ENCODE data around the gene SLC9A9.
"Not testable (repeated sequence)": the region's sequence is repeated elsewhere in the genome, so short reads cannot be mapped to it uniquely, and the experiment has no call there.

The SLC9A9 gene

GRCh38 chr3:143433787-143434378 is 414.4 kb downstream of the SLC9A9 start:
- Histone ChIP-seq H3K4me1 (ENCODE audit: control insufficient read depth, insufficient read depth, low read length) (peaks cover 25% of the 10 kb centered on the region), H3K36me3 (ENCODE audit: control insufficient read depth, insufficient read depth, low read length) (no peaks in the 10 kb centered on the region), H3K9ac (ENCODE audit: low read length) (no peak overlapping the region), H3K9me3 (ENCODE audit: control insufficient read depth, low read length) (no peaks in the 10 kb centered on the region), H3K4me3 (ENCODE audit: low read length) (no peak overlapping the region), H3K27me3 (ENCODE audit: control insufficient read depth, insufficient read depth, low read length) (no peaks in the 10 kb centered on the region)

GRCh38 chr3:143431298-143431697 is 417.0 kb downstream of the SLC9A9 start:
- H3K4me1 ChIP-seq (ENCODE audit: control insufficient read depth, insufficient read depth, low read length): peaks cover 25% of the 10 kb centered on the region
- not testable (repeated sequence) for H3K9ac ChIP-seq (ENCODE audit: low read length); H3K27me3 ChIP-seq (ENCODE audit: control insufficient read depth, insufficient read depth, low read length); H3K36me3 ChIP-seq (ENCODE audit: control insufficient read depth, insufficient read depth, low read length); H3K9me3 ChIP-seq (ENCODE audit: control insufficient read depth, low read length); H3K4me3 ChIP-seq (ENCODE audit: low read length)

- Histone ChIP-seq H3K4me3 (ENCODE audit: low read length) (no peak overlapping the region), H3K9ac (ENCODE audit: low read length) (no peak overlapping the region), H3K4me1 (ENCODE audit: control insufficient read depth, insufficient read depth, low read length) (peaks cover 25% of the 10 kb centered on the region)
These were observed 417.7 kb downstream of the SLC9A9 start for GRCh38 chr3:143430568-143430967.

GRCh38 chr3:143429628-143430514 is 418.4 kb downstream of the SLC9A9 start:
- no peak overlapping the region for H3K4me3 ChIP-seq (ENCODE audit: low read length)
- no peaks in the 10 kb centered on the region for H3K27me3 ChIP-seq (ENCODE audit: control insufficient read depth, insufficient read depth, low read length)
- H3K4me1 ChIP-seq (ENCODE audit: control insufficient read depth, insufficient read depth, low read length): peaks cover 25% of the 10 kb centered on the region
- no peaks in the 10 kb centered on the region for H3K36me3 ChIP-seq (ENCODE audit: control insufficient read depth, insufficient read depth, low read length)
- no peaks in the 10 kb centered on the region for H3K9me3 ChIP-seq (ENCODE audit: control insufficient read depth, low read length)
- no peak overlapping the region for H3K9ac ChIP-seq (ENCODE audit: low read length)

More at GRCh38 chr3:143430568-143430967, 417.7 kb downstream of the SLC9A9 start:
- Histone ChIP-seq H3K27me3 (ENCODE audit: control insufficient read depth, insufficient read depth, low read length) (no peaks in the 10 kb centered on the region), H3K9me3 (ENCODE audit: control insufficient read depth, low read length) (no peaks in the 10 kb centered on the region), H3K36me3 (ENCODE audit: control insufficient read depth, insufficient read depth, low read length) (no peaks in the 10 kb centered on the region)

GRCh38 chr3:143428294-143428693 is 420.0 kb downstream of the SLC9A9 start:
- H3K9ac ChIP-seq (ENCODE audit: low read length): no peak overlapping the region
- H3K36me3 ChIP-seq (ENCODE audit: control insufficient read depth, insufficient read depth, low read length): no peaks in the 10 kb centered on the region
- no peaks in the 10 kb centered on the region for H3K27me3 ChIP-seq (ENCODE audit: control insufficient read depth, insufficient read depth, low read length)
- H3K9me3 ChIP-seq (ENCODE audit: control insufficient read depth, low read length): no peaks in the 10 kb centered on the region
- no peak overlapping the region for H3K4me3 ChIP-seq (ENCODE audit: low read length)
- H3K4me1 ChIP-seq (ENCODE audit: control insufficient read depth, insufficient read depth, low read length): peaks cover 25% of the 10 kb centered on the region

- Histone ChIP-seq H3K36me3 (ENCODE audit: control insufficient read depth, insufficient read depth, low read length) (no peaks in the 10 kb centered on the region), H3K9ac (ENCODE audit: low read length) (no peak overlapping the region), H3K4me3 (ENCODE audit: low read length) (no peak overlapping the region), H3K27me3 (ENCODE audit: control insufficient read depth, insufficient read depth, low read length) (no peaks in the 10 kb centered on the region), H3K4me1 (ENCODE audit: control insufficient read depth, insufficient read depth, low read length) (peaks cover 19% of the 10 kb centered on the region), H3K9me3 (ENCODE audit: control insufficient read depth, low read length) (no peaks in the 10 kb centered on the region)
These were observed 420.6 kb downstream of the SLC9A9 start for GRCh38 chr3:143427631-143428030.

GRCh38 chr3:143424874-143425273 is 423.4 kb downstream of the SLC9A9 start:
- no peak overlapping the region for H3K9ac ChIP-seq (ENCODE audit: low read length)
- H3K9me3 ChIP-seq (ENCODE audit: control insufficient read depth, low read length): no peaks in the 10 kb centered on the region
- no peak overlapping the region for H3K4me3 ChIP-seq (ENCODE audit: low read length)
- no peaks in the 10 kb centered on the region for H3K27me3 ChIP-seq (ENCODE audit: control insufficient read depth, insufficient read depth, low read length)
- H3K36me3 ChIP-seq (ENCODE audit: control insufficient read depth, insufficient read depth, low read length): no peaks in the 10 kb centered on the region
- H3K4me1 ChIP-seq (ENCODE audit: control insufficient read depth, insufficient read depth, low read length): peaks cover 7% of the 10 kb centered on the region

- Histone ChIP-seq H3K27me3 (ENCODE audit: control insufficient read depth, insufficient read depth, low read length) (no peaks in the 10 kb centered on the region), H3K9me3 (ENCODE audit: control insufficient read depth, low read length) (no peaks in the 10 kb centered on the region), H3K36me3 (ENCODE audit: control insufficient read depth, insufficient read depth, low read length) (no peaks in the 10 kb centered on the region), H3K9ac (ENCODE audit: low read length) (no peak overlapping the region), H3K4me1 (ENCODE audit: control insufficient read depth, insufficient read depth, low read length) (no peaks in the 10 kb centered on the region), H3K4me3 (ENCODE audit: low read length) (no peak overlapping the region)
These were observed 426.7 kb downstream of the SLC9A9 start for GRCh38 chr3:143421556-143421955.

- H3K36me3 ChIP-seq (ENCODE audit: control insufficient read depth, insufficient read depth, low read length): no peaks in the 10 kb centered on the region
- no peaks in the 10 kb centered on the region for H3K27me3 ChIP-seq (ENCODE audit: control insufficient read depth, insufficient read depth, low read length)
- H3K9ac ChIP-seq (ENCODE audit: low read length): no peak overlapping the region
- no peaks in the 10 kb centered on the region for H3K9me3 ChIP-seq (ENCODE audit: control insufficient read depth, low read length)
- no peaks in the 10 kb centered on the region for H3K4me1 ChIP-seq (ENCODE audit: control insufficient read depth, insufficient read depth, low read length)
- no peak overlapping the region for H3K4me3 ChIP-seq (ENCODE audit: low read length)
These were observed 428.7 kb downstream of the SLC9A9 start for GRCh38 chr3:143419611-143420010.

GRCh38 chr3:143418391-143418790 is 429.9 kb downstream of the SLC9A9 start:
- H3K27me3 ChIP-seq (ENCODE audit: control insufficient read depth, insufficient read depth, low read length): no peaks in the 10 kb centered on the region
- H3K9ac ChIP-seq (ENCODE audit: low read length): no peak overlapping the region
- H3K9me3 ChIP-seq (ENCODE audit: control insufficient read depth, low read length): no peaks in the 10 kb centered on the region
- H3K36me3 ChIP-seq (ENCODE audit: control insufficient read depth, insufficient read depth, low read length): no peaks in the 10 kb centered on the region
- H3K4me3 ChIP-seq (ENCODE audit: low read length): no peak overlapping the region
- no peaks in the 10 kb centered on the region for H3K4me1 ChIP-seq (ENCODE audit: control insufficient read depth, insufficient read depth, low read length)

- Histone ChIP-seq H3K4me3 (ENCODE audit: low read length) (no peak overlapping the region), H3K9ac (ENCODE audit: low read length) (no peak overlapping the region), H3K36me3 (ENCODE audit: control insufficient read depth, insufficient read depth, low read length) (no peaks in the 10 kb centered on the region), H3K27me3 (ENCODE audit: control insufficient read depth, insufficient read depth, low read length) (no peaks in the 10 kb centered on the region), H3K4me1 (ENCODE audit: control insufficient read depth, insufficient read depth, low read length) (no peaks in the 10 kb centered on the region), H3K9me3 (ENCODE audit: control insufficient read depth, low read length) (no peaks in the 10 kb centered on the region)
These were observed 432.0 kb downstream of the SLC9A9 start for GRCh38 chr3:143416229-143416628.

- no peaks in the 10 kb centered on the region for H3K9me3 ChIP-seq (ENCODE audit: control insufficient read depth, low read length)
- H3K27me3 ChIP-seq (ENCODE audit: control insufficient read depth, insufficient read depth, low read length): no peaks in the 10 kb centered on the region
- H3K9ac ChIP-seq (ENCODE audit: low read length): no peak overlapping the region
- no peak overlapping the region for H3K4me3 ChIP-seq (ENCODE audit: low read length)
- no peaks in the 10 kb centered on the region for H3K36me3 ChIP-seq (ENCODE audit: control insufficient read depth, insufficient read depth, low read length)
- H3K4me1 ChIP-seq (ENCODE audit: control insufficient read depth, insufficient read depth, low read length): no peaks in the 10 kb centered on the region
These were observed 433.6 kb downstream of the SLC9A9 start for GRCh38 chr3:143414571-143415253.
